ENCODE results near the gene CDK18.

The CDK18 gene

GRCh38 chr1:205578780-205579571 is 74.5 kb downstream of the CDK18 start:
- H3K4me3 ChIP-seq (replicated peaks; ENCODE audit: low read depth, low read length), result no peak overlapping the region
- no peak for DNase-seq (ENCODE audit: low read depth)
- no peak for TF ChIP-seq CTCF (IDR thresholded peaks at IDR 0.05; ENCODE audit: low read length, missing control alignments)

- no peak for TF ChIP-seq CTCF (IDR thresholded peaks at IDR 0.05; ENCODE audit: low read length, missing control alignments)
- no peak overlapping the region for H3K4me3 ChIP-seq (replicated peaks; ENCODE audit: low read depth, low read length)
- no peak for DNase-seq (ENCODE audit: low read depth)
Measured at GRCh38 chr1:205579711-205580110, 75.2 kb downstream of the CDK18 start.

- DNase-seq (ENCODE audit: low read depth), result no peak
- TF ChIP-seq CTCF (IDR thresholded peaks at IDR 0.05; ENCODE audit: low read length, missing control alignments), result no peak
- H3K4me3 ChIP-seq (replicated peaks; ENCODE audit: low read depth, low read length), result no peak overlapping the region
Measured at GRCh38 chr1:205580140-205580922, 75.9 kb downstream of the CDK18 start.

- TF ChIP-seq CTCF (IDR thresholded peaks at IDR 0.05; ENCODE audit: low read length, missing control alignments), result no peak
- H3K4me3 ChIP-seq (replicated peaks; ENCODE audit: low read depth, low read length), result no peak overlapping the region
- no peak for DNase-seq (ENCODE audit: low read depth)
Measured at GRCh38 chr1:205580923-205581180, 76.4 kb downstream of the CDK18 start.

- H3K4me3 ChIP-seq (replicated peaks; ENCODE audit: low read depth, low read length), result no peak overlapping the region
- DNase-seq (ENCODE audit: low read depth), result no peak
- no peak for TF ChIP-seq CTCF (IDR thresholded peaks at IDR 0.05; ENCODE audit: low read length, missing control alignments)
Measured at GRCh38 chr1:205581321-205581980, 77.0 kb downstream of the CDK18 start.

GRCh38 chr1:205582046-205582445 is 77.6 kb downstream of the CDK18 start:
- H3K4me3 ChIP-seq (replicated peaks; ENCODE audit: low read depth, low read length), result no peak overlapping the region
- no peak for TF ChIP-seq CTCF (IDR thresholded peaks at IDR 0.05; ENCODE audit: low read length, missing control alignments)
- DNase-seq (ENCODE audit: low read depth), result no peak
